ENCODE data around the gene PTGDS. TPM values are rescaled to one million over a fixed set of nuclear protein-coding genes. Genes with fewer than 3 reads are reported as not detected.

PTGDS gene
- total RNA-seq, 1 experiment from 2014 or later = 2.2 TPM

DNA sequence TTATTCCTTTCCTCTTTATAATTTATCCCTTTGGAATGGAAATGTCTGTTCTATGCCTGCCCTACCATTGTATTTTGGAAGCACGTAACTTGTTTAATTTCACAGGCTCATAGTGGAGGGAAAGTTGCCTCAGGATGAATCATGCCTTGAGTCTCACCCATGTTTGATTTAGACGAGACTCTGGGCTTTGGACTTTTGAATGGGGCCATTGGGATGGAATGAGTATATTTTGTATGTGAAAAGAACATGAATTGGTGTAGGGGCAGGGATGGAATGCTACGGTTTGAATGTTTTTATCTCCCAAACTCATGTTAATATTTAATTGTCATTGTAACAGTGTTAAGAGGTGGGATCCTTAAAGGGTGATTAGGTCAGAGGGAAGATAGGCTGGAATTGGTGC lies 43.0 kb upstream of the PTGDS start:
- H3K36me3 Mint-ChIP-seq = peaks cover 42% of the 10 kb centered on the region
- ChIA-PET CTCF (no interaction called here), POLR2A (no interaction called here)
- no peak overlapping the region for H3K27ac Mint-ChIP-seq
- DNase-seq (ENCODE audit: low spot score) = no peak
- peaks cover 3% of the 10 kb centered on the region; the same call in 1 of the 2 replicates for H3K9me3 Mint-ChIP-seq
- no peak overlapping the region for H3K4me3 Mint-ChIP-seq
- no peaks in the 10 kb centered on the region for H3K27me3 Mint-ChIP-seq (ENCODE audit: low read depth)
- ATAC-seq = no peak
- H3K4me1 Mint-ChIP-seq = peaks cover 9% of the 10 kb centered on the region
- TF ChIP-seq, protein P1, sequence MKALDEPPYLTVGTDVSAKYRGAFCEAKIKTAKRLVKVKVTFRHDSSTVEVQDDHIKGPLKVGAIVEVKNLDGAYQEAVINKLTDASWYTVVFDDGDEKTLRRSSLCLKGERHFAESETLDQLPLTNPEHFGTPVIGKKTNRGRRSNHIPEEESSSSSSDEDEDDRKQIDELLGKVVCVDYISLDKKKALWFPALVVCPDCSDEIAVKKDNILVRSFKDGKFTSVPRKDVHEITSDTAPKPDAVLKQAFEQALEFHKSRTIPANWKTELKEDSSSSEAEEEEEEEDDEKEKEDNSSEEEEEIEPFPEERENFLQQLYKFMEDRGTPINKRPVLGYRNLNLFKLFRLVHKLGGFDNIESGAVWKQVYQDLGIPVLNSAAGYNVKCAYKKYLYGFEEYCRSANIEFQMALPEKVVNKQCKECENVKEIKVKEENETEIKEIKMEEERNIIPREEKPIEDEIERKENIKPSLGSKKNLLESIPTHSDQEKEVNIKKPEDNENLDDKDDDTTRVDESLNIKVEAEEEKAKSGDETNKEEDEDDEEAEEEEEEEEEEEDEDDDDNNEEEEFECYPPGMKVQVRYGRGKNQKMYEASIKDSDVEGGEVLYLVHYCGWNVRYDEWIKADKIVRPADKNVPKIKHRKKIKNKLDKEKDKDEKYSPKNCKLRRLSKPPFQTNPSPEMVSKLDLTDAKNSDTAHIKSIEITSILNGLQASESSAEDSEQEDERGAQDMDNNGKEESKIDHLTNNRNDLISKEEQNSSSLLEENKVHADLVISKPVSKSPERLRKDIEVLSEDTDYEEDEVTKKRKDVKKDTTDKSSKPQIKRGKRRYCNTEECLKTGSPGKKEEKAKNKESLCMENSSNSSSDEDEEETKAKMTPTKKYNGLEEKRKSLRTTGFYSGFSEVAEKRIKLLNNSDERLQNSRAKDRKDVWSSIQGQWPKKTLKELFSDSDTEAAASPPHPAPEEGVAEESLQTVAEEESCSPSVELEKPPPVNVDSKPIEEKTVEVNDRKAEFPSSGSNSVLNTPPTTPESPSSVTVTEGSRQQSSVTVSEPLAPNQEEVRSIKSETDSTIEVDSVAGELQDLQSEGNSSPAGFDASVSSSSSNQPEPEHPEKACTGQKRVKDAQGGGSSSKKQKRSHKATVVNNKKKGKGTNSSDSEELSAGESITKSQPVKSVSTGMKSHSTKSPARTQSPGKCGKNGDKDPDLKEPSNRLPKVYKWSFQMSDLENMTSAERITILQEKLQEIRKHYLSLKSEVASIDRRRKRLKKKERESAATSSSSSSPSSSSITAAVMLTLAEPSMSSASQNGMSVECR (CRISPR knock-in tag; IDR thresholded peaks at IDR 0.05; ENCODE audit: borderline replicate concordance) = no peak

DNA sequence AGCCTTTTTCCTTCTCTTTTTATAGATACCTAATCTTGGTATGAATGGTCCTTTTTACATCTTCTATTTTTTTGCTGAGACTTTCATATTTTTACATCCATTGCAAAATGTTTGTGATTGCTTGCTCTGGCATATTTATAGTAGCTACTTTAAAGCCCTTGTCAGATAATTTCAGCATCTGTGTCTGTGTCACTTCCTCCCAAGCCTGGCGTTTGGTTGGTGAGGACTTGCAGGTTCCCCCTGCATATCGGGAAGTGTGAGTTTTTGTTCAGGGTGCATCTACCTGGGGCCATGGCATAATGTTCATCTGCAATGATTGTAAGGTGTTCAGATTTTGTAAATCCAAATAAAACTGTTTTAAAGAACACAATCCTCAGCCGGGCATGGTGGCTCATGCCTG lies 41.7 kb upstream of the PTGDS start:
- H3K36me3 Mint-ChIP-seq = peaks cover 34% of the 10 kb centered on the region
- DNase-seq (ENCODE audit: low spot score) (no peak), ATAC-seq (no peak)
- no peak overlapping the region for H3K27ac Mint-ChIP-seq
- peaks cover 3% of the 10 kb centered on the region; the same call in 1 of the 2 replicates for H3K9me3 Mint-ChIP-seq
- POLR2A ChIA-PET = no interaction called here
- H3K4me3 Mint-ChIP-seq = no peak overlapping the region
- no peaks in the 10 kb centered on the region for H3K27me3 Mint-ChIP-seq (ENCODE audit: low read depth)
- CTCF ChIA-PET = no interaction called here
- peaks cover 9% of the 10 kb centered on the region for H3K4me1 Mint-ChIP-seq
- TF ChIP-seq, protein P2, sequence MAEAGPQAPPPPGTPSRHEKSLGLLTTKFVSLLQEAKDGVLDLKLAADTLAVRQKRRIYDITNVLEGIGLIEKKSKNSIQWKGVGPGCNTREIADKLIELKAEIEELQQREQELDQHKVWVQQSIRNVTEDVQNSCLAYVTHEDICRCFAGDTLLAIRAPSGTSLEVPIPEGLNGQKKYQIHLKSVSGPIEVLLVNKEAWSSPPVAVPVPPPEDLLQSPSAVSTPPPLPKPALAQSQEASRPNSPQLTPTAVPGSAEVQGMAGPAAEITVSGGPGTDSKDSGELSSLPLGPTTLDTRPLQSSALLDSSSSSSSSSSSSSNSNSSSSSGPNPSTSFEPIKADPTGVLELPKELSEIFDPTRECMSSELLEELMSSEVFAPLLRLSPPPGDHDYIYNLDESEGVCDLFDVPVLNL (CRISPR knock-in tag; IDR thresholded peaks at IDR 0.05; ENCODE audit: borderline replicate concordance, low read depth) = no peak
- TF ChIP-seq JAZF1 (CRISPR knock-in tag; IDR thresholded peaks at IDR 0.05) (no peak), MXD4 (CRISPR knock-in tag; IDR thresholded peaks at IDR 0.05; ENCODE audit: borderline replicate concordance) (no peak), ZBTB21 (CRISPR knock-in tag; IDR thresholded peaks at IDR 0.05; ENCODE audit: borderline replicate concordance) (no peak), ZNF416 (CRISPR knock-in tag; IDR thresholded peaks at IDR 0.05) (no peak), SMAD4 (CRISPR knock-in tag; IDR thresholded peaks at IDR 0.05) (no peak), ATF1 (CRISPR knock-in tag; IDR thresholded peaks at IDR 0.05) (no peak), SOX15 (CRISPR knock-in tag; IDR thresholded peaks at IDR 0.05) (no peak), NR3C1 (CRISPR knock-in tag; conservative IDR thresholded peaks at IDR 0.05; ENCODE audit: low read depth) (no peak), ZNF219 (CRISPR knock-in tag; IDR thresholded peaks at IDR 0.05; ENCODE audit: borderline replicate concordance) (no peak), EMX1 (CRISPR knock-in tag; IDR thresholded peaks at IDR 0.05) (no peak)
- TF ChIP-seq, protein P3, sequence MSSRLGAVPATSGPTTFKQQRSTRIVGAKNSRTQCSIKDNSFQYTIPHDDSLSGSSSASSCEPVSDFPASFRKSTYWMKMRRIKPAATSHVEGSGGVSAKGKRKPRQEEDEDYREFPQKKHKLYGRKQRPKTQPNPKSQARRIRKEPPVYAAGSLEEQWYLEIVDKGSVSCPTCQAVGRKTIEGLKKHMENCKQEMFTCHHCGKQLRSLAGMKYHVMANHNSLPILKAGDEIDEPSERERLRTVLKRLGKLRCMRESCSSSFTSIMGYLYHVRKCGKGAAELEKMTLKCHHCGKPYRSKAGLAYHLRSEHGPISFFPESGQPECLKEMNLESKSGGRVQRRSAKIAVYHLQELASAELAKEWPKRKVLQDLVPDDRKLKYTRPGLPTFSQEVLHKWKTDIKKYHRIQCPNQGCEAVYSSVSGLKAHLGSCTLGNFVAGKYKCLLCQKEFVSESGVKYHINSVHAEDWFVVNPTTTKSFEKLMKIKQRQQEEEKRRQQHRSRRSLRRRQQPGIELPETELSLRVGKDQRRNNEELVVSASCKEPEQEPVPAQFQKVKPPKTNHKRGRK (CRISPR knock-in tag; IDR thresholded peaks at IDR 0.05; ENCODE audit: borderline replicate concordance) = no peak
- TF ChIP-seq, protein P4, sequence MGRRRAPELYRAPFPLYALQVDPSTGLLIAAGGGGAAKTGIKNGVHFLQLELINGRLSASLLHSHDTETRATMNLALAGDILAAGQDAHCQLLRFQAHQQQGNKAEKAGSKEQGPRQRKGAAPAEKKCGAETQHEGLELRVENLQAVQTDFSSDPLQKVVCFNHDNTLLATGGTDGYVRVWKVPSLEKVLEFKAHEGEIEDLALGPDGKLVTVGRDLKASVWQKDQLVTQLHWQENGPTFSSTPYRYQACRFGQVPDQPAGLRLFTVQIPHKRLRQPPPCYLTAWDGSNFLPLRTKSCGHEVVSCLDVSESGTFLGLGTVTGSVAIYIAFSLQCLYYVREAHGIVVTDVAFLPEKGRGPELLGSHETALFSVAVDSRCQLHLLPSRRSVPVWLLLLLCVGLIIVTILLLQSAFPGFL (CRISPR knock-in tag; IDR thresholded peaks at IDR 0.05; ENCODE audit: borderline replicate concordance) = no peak
- TF ChIP-seq, protein P5, sequence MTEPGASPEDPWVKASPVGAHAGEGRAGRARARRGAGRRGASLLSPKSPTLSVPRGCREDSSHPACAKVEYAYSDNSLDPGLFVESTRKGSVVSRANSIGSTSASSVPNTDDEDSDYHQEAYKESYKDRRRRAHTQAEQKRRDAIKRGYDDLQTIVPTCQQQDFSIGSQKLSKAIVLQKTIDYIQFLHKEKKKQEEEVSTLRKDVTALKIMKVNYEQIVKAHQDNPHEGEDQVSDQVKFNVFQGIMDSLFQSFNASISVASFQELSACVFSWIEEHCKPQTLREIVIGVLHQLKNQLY (CRISPR knock-in tag; IDR thresholded peaks at IDR 0.05) = no peak
- TF ChIP-seq, protein P6, sequence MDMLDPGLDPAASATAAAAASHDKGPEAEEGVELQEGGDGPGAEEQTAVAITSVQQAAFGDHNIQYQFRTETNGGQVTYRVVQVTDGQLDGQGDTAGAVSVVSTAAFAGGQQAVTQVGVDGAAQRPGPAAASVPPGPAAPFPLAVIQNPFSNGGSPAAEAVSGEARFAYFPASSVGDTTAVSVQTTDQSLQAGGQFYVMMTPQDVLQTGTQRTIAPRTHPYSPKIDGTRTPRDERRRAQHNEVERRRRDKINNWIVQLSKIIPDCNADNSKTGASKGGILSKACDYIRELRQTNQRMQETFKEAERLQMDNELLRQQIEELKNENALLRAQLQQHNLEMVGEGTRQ (CRISPR knock-in tag; IDR thresholded peaks at IDR 0.05) = no peak
- TF ChIP-seq, protein P7, sequence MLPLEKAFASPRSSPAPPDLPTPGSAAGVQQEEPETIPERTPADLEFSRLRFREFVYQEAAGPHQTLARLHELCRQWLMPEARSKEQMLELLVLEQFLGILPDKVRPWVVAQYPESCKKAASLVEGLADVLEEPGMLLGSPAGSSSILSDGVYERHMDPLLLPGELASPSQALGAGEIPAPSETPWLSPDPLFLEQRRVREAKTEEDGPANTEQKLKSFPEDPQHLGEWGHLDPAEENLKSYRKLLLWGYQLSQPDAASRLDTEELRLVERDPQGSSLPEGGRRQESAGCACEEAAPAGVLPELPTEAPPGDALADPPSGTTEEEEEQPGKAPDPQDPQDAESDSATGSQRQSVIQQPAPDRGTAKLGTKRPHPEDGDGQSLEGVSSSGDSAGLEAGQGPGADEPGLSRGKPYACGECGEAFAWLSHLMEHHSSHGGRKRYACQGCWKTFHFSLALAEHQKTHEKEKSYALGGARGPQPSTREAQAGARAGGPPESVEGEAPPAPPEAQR (CRISPR knock-in tag; IDR thresholded peaks at IDR 0.05) = no peak
- TF ChIP-seq, protein P8, sequence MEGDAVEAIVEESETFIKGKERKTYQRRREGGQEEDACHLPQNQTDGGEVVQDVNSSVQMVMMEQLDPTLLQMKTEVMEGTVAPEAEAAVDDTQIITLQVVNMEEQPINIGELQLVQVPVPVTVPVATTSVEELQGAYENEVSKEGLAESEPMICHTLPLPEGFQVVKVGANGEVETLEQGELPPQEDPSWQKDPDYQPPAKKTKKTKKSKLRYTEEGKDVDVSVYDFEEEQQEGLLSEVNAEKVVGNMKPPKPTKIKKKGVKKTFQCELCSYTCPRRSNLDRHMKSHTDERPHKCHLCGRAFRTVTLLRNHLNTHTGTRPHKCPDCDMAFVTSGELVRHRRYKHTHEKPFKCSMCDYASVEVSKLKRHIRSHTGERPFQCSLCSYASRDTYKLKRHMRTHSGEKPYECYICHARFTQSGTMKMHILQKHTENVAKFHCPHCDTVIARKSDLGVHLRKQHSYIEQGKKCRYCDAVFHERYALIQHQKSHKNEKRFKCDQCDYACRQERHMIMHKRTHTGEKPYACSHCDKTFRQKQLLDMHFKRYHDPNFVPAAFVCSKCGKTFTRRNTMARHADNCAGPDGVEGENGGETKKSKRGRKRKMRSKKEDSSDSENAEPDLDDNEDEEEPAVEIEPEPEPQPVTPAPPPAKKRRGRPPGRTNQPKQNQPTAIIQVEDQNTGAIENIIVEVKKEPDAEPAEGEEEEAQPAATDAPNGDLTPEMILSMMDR (IDR thresholded peaks at IDR 0.05) = no peak
- TF ChIP-seq, protein P9, sequence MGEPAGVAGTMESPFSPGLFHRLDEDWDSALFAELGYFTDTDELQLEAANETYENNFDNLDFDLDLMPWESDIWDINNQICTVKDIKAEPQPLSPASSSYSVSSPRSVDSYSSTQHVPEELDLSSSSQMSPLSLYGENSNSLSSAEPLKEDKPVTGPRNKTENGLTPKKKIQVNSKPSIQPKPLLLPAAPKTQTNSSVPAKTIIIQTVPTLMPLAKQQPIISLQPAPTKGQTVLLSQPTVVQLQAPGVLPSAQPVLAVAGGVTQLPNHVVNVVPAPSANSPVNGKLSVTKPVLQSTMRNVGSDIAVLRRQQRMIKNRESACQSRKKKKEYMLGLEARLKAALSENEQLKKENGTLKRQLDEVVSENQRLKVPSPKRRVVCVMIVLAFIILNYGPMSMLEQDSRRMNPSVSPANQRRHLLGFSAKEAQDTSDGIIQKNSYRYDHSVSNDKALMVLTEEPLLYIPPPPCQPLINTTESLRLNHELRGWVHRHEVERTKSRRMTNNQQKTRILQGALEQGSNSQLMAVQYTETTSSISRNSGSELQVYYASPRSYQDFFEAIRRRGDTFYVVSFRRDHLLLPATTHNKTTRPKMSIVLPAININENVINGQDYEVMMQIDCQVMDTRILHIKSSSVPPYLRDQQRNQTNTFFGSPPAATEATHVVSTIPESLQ (CRISPR knock-in tag; IDR thresholded peaks at IDR 0.05) = no peak
